ENCODE results near the gene FAM118A.
"Not testable (repeated sequence)": the region's sequence is repeated elsewhere in the genome, so short reads cannot be mapped to it uniquely, and the experiment has no call there.

Gene FAM118A

DNA sequence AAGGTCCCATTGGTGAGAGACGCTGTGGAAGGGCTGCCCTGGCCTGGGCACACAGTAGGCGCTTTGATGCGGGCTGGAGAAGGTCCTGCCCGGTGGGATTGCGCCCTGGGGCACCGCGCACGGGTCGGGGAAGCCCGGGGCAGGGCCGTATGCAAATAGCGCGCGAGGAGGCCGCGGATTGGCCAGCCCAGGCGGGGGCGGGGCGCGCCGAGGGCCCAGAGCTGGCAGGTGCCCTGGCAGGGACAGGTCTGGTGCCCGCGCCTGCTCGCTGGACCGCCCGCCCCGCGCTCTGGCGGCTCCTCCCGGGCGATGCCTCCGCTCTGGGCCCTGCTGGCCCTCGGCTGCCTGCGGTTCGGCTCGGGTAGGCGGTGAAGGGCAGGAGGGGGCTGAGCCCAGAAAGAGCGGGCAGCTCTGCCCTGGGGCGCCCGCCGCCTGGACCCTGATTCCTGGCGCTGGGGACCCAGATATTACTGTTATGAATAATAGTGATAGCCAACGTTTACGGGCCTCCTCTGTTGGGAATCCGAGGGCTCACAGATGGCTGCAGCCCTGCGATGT, 24.9 kb upstream of the FAM118A start, which contains the start of gene UPK3A:
Gene UPK3A (plus strand): TSS at position 245 of the 558 bp plus-strand sequence. CDS start 65 bp downstream, at position 310.
- no peak for FAIRE-seq

DNA sequence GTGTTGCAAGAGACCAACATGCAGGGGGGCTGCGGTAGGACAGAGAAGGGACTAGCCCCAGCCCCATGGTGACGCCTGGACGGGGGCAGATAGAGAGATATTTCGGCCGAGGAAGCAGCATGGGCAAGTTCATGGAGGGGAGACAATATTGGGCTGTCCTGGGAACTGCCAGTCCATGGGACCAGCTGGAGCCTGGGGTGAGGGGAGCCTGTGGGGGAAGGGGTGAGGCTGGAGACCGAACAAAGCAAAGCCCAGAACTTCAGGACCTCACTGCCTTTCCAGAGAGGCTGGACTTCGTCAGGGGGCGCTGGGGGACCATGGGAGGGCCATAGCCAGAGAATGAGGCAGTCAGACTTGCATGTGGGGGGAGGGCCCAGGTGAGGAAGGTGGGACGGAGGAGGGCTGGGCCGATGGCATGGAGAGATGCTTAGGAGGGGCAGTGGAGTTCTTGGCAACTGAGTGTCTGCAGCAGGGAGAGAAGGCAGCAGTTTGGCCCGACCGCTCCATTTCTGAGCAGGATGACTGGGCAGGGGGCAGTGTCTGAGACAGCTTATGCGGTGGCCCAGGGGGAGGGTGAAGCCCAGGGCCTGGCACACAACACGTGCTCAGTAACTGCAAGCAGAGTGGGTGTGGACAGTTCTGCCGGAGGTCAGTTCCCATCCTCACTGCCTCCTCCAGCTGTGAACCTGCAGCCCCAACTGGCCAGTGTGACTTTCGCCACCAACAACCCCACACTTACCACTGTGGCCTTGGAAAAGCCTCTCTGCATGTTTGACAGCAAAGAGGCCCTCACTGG, 24.3 kb upstream of the FAM118A start:
- no peak for FAIRE-seq

DNA sequence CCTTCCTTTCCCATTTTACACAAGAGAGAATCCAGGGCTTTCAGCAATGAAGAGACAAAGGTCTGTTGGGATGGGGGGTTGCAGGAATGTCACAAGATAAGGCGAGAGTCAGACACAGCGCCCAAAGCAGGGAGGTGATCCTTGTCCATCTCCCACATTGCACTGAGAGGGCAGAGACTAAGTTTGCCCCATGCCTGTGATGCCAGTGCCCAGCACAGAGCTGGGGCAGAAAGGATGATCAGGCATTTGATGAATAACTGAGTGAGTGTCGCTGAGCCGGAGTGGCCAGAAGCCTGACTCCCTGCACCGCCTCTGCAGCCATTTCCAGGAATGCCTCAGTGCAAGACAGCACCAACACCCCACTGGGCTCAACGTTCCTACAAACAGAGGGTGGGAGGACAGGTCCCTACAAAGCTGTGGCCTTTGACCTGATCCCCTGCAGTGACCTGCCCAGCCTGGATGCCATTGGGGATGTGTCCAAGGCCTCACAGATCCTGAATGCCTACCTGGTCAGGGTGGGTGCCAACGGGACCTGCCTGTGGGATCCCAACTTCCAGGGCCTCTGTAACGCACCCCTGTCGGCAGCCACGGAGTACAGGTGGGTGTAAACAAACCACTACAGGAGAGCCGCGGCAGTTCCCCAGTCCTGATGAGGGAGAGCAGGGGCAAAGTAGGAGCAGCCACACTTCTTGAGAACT, 22.7 kb upstream of the FAM118A start:
- no peak for FAIRE-seq

DNA sequence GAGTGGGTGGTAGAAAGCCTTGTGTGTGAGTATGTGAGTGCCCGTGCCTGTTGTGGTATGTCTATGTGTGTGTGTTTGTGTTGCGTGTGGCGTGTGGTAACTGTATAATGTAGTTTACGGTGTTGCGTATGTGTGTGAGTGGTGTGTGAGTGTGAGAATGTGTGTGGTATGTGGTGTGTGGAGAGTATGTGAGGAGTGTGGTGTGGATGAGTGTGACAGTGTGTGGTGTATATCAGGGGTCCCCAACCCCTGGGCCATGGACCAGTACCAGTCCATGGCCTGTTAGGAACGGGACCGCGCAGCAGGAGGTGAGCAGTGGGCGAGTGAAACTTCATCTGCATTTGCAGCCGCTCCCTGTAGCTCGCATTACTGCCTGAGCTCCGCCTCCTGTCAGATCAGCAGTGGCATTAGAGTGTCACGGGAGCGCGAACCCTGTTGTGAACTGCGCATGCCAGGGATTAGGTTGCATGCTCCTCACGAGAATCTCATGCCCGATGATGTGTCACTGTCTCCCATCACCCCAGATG, 19.3 kb upstream of the FAM118A start:
- FAIRE-seq: no peak

DNA sequence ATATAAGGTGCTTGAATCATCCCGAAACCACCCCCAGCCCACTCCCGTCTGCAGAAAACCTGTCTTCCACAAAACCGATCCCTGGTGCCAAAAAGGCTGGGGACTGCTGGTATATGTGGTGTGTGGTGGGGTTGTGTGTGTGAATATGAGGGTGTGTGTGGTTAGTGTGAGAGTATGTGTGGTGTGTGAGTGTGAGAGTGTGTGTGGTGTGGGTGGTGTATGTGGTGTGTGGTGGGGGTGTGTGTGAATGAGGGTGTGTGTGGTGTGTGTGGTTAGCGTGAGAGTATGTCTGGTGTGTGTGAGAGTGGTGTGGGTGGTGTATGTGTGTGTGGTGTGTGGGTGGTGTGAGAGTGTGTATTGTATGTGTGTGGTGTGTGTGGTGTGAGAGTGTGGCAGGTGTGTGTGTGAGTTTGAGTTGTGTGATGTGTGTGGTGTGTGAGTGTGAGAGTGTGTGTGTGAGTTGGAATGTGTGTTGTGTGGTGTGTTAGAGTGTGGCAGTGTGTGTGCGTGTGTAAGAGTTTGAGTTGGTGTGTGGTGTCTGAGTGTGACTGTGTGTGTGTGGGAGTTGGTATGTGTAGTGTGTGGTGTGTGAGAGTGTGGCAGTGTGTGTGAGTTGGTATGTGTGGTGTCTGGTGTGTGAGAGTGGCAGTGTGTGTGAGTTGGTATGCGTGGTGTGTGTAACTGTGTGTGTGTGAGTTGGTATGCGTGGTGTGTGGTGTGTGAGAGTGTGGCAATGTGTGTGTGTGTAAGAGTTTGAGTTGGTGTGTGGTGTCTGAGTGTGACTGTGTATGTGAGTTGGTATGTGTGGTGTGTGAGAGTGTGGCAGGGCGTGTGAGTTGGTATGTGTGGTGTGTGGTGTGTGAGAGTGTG, 18.4 kb upstream of the FAM118A start:
- FAIRE-seq: no peak

DNA sequence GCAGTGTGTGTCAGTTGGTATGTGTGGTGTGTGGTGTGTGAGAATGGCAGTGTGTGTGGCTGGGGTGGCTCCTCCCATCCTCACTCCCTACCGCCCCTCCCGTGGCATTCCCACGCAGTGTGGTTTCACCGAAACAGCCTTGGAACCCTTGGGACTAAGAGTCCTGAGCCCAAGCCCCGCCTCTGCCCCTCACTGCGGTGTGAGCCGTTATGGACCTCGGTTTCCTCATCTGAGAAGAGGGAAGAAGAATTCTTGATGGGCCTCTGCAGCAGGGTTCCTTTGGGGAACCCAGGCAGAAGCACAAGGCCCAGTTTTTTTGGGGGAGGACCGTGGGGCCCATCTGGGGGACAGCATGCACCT, 17.8 kb upstream of the FAM118A start:
- no peak for FAIRE-seq

DNA sequence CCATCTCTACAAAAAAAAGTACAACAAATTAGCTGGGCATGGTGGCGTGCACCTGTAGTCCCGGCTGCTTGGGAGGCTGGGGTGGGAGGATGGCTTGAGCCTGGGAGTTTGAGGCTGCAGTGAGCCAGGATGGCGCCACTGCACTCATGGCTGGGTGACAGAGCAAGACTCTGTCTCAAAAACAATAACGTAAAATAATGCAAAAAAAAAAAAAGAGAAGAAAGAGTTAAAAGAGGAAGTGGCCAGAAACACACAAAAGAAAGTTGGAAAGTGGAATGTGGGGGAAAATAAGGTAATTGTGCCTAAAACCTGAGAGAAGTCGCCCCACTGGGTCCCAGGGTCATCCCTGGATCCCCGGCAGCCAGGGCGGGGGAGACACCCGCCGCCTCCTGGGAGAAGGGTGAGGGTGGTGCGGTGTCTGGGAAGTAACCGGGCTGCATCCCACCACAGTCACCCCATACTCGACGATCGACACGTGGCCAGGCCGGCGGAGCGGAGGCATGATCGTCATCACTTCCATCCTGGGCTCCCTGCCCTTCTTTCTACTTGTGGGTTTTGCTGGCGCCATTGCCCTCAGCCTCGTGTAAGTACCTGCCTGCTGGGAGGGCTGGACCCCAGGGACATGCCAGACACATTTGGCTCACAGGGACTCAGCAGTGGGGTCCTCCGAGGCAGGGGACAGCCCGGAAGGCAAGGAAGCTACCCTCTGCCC, 16.8 kb upstream of the FAM118A start:
- no peak for FAIRE-seq

DNA sequence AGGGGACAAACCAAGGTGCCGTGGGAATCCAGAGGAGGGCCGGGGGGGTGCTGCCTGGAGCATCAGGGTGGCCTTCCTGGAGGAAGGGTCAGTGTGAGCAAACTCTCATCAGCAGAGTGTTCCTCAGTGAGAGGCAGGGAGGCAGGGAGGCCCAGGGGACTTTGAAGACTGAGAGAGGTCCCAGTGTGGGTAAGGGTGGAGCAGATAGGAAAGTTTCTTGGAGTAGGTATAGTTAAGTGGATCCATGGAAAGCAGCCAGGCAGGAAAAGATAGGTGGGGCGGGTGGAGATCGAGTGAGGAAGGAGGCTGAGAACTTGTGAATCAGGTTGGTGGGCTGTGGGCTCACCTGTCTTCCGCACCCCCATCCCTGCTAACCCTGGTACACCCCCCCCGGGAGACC, 15.7 kb upstream of the FAM118A start:
- no peak for FAIRE-seq

DNA sequence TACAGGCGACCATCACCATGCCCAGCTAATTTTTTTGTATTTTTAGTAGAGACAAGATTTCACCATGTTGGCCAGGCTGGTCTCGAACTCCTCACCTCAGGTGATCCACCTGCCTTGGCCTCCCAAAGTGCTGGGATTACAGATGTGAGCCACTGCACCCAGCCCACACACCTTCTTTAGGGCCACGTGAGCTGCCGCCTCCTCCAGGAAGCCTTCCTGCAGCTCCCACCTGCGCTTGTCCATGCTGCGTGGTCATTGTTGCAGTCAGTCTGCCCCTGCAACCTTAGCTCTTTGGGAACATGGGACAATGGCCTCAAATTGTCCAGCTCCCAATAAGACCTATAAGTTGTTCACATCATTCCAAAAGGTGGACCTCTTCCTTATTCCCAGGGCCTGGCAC, 14.7 kb upstream of the FAM118A start:
- FAIRE-seq: not testable (repeated sequence)

DNA sequence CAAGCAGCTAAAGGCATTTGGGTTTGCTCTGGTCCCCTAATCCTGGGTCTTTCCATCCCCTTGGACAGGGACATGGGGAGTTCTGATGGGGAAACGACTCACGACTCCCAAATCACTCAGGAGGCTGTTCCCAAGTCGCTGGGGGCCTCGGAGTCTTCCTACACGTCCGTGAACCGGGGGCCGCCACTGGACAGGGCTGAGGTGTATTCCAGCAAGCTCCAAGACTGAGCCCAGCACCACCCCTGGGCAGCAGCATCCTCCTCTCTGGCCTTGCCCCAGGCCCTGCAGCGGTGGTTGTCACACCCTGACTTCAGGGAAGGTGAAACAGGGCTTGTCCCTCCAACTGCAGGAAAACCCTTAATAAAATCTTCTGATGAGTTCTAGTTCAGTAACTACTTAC, 14.2 kb upstream of the FAM118A start:
- no peak for FAIRE-seq

DNA sequence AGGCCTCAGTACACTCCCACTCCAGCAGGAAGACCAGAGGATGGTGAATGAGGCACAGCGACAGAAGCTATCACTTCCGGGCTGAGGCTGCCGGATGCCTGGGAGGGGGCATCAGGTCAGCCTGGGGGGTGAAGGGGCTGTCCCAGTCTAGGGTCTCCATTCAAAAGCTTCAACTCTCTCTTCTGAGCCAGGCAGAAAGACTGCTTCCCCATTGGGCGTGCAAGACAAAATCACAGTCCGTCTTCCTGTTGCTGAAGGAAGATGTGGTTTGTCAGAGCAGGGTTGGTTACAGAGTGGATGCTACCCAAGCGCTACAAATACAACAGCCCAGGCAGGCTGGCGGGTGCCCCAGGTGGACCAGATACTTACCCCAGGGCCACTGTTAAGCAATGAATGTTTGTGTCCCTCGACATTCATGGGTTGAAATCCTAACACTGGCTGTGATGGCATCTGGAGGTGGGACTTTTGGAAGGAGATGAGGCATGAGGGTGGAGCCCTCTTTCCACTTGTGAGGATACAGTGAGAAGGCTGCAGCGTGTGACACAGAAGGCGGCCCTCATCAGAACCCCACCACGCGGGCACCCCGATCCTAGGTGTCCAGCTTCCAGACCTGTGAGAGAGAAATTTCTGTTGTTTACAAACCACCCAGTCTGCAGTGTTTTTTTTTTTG, 13.0 kb upstream of the FAM118A start:
- no peak for FAIRE-seq

DNA sequence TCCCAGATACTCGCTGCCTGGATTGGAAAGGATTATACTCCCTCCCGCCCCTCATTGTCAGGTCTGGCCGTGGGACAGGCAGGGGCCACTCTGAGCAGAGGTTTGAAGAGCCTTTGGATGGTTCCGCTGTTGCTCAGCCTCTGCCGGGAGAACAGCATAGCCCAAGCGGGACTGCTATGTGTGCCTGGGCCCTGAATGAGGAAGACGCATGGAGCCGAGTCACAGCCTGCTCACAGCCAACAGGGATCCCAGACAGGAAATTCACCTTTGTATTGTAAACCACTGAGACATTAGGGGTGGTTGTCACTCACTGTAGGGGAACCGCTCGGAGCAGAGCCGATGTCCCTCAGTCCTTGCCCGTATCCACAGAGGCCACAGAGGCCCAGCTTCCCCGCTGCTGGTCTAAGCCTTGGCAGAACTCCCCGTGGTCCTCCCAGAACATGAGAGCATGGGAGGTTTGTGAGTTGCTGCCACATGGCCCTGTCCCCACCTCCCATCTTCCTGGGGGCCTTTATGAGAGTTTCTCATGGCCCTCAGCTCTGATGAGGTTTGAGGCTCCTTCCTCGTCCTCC, 10.7 kb upstream of the FAM118A start:
- FAIRE-seq: no peak

DNA sequence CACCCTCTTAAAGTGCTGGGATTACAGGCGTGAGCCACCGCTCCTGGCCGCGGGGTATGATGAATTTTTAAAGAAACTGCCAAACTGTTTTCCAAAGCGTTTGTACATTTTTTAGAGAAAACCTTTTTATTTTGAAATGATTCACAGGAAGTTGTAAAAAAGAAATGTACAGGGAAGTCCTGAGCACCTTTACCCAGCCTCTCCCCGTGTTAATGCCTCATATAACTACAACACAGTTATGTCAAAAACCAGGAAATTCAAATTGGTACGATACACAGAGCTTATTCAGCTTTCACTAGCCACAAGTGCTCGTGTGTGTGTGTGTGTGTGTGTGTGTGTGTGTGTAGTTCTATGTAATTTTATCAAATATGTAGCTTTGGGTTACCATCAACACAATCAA, 7.0 kb upstream of the FAM118A start:
- FAIRE-seq: no peak

DNA sequence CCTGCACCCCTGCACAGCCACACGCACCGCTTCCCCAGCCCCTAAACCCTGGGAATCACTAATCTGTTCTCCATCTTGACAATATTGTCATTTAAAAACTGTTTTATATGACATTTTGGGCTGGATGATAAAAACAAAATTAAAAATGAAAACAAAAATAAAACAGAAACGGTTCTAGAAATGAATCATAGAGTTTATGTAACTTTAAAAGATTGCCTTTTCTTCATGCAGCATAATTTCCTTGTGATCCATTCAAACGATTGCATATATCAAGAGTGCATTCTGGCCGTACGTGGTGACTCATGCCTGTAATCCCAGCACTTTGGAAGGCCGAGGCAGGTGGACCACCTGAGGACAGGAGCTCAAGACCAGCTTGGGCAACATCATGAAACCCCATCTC, 6.6 kb upstream of the FAM118A start:
- no peak for FAIRE-seq

DNA sequence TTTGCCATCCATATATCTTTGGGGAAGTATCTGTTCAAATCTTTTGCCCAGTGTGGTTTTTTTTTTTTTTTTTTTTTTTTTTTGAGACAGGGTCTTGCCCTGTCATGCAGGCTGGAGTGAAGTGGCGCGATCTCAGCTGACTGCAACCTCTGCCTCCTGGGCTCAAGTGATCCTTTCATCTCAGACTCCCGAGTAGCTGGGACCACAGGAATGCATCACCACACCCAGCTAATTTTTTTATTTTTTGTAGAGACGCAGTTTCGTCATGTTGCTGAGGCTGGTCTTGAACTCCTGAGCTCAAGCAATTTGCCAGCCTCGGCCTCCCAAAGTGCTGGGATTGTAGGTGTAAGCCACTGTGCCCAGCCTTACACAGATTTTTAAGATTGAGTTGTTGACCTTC, 4.8 kb upstream of the FAM118A start:
- no peak for FAIRE-seq

DNA sequence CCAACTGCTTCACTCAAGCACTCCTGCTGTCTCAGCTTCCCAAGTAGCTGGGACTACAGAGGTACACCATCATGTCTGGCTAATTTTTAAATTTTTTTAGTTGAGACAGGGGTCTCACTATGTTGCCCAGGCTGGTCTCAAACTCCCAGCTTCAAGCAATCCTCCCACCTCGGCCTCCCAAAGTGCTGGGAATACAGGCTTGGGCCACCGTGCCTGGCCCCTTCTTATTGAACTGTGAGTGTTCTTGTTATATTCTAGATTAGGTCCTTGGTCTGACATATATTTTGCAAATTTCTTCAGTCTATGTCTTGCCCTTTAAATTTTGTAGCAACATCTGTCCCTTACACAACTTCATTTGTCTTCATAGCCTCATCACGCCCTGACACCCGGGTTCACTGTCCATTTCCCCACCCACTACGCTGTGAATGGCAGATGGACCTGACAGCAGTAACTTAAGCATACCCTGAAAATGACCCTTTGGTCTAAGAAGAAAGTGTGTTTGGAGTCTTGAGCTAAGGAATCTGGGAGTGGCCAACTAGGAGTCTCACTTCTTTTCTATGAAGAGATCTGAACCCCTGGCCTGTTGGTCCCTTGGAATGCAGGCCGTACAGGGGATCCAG, 4.2 kb upstream of the FAM118A start:
- no peak for FAIRE-seq

DNA sequence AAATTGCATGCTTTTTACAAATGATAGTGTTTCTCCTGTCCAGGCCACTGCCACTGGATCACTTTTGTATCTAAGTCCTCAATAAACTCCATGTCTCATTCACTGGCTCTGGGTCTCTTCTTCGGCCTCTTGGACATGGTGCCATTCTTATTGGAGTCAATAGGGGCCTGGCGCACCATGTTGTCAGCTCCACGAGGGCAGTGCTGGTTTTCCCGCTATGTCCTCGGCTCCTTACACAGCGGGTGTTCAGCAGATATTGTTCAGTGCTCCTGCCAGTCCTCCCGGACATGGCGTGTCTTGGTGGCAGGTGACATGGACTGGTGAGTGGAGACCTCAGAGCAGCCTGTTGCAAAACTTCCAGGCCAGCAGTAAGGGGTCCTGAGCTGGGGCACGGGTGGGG, 3.6 kb upstream of the FAM118A start:
- FAIRE-seq: no peak

DNA sequence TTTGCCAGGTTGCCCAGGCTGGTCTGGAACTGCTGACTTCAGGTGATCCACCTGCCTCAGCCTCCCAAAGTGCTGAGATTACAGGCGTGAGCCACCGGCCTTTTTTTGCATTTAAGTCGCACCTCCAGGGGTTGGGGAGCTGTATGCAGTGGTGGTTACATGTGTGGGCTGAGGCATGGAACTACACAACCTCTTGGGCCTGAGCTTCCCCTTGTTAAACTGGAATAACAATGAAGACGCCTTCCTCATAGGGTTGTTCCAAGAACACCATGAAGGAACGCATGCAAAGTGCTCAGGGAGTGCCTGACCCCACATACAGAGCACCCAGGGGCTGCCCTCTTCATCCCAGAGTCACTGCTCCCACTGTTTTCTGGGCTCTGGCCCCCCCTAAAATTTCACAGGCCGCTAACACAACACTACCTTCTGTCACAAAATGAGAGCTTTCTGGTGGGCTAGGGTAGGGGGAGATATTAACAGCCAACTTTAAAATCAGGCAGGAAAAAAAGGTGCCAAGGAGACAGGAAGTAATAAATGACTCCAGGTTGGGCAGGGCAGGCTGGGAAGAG, 1.3 kb upstream of the FAM118A start:
- FAIRE-seq: no peak

DNA sequence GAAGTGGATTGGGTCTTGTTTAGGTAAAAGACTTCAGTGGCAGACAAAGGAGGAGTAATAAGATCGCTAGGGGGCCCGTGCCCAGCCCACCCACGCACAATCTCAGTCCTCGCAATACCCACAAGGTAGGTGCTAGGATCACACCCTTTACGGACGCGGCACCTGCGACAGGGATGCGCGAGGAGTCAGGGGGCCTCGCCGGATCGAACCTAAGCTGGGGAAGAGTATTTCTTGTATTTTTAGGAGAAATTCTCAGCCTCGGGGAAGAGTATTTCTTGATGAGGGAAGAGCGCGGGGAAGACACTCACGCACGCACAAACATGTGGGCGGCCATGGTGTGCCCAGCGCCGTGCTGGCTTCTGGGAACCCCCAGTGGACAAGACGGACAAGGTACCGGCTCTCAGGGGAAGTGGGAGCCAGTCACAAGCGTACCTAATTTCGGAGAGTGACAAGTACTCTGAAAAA, 745 bp upstream of the FAM118A start:
- no peak for FAIRE-seq

DNA sequence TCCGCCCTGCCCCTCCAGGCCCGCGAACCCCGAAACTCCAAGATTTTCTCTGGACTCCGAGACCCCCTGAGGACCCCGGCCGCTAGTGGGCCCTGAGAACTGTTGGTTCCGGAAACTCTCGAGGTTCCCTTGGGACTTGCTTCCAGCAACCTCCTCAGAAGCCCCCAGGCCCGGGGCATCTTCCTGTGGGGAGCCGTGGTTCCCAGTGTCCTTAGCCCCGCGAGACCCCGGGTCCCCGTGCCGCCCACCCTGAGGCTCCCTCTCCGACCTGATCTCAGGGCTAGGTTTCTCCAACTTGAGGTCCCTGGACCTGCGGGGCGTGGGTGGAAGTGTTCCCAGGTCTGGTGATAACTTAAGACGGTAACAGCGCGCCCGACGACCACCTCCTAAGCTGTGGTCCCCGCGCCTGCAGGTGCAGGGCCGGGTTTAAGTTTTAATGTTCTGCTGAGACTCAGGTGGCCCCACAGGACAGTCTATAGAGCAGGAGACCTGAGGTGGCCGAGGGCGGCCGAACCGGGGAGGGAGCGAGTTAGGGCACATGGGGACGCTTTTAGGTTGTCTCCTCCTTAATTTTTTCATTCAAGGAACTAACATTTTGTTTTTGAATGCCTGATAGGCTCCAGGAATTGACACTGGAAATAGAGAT, 720 bp downstream of the FAM118A start:
- no peak for FAIRE-seq

Measured in TTC549 (cell line).